Small intestine (tissue), 7 donors: Measurements from ENCODE around the gene LTB4R2. TPM values are rescaled to one million over a fixed set of nuclear protein-coding genes. Genes with fewer than 3 reads are reported as not detected.
A peak's percentile ranks its signal among the peaks of the same experiment; 100 is the strongest.

Experiments used
- DNase-seq, 2 donors: peaks; one replicate each; pipeline versions ENCODE4 v3.0.0 to v3.0.0-alpha.2; 2013
- FAIRE-seq: peaks from 2 replicates; lab custom pipeline; 2012; peaks lifted over from hg19 to GRCh38; lab: Jason Lieb, UNC
- H3K27ac ChIP-seq, 3 donors: one replicate each; pipeline ENCODE4 v1.5.1; 2013; ENCODE audit warnings: low read length in 2 of 3, mild to moderate bottlenecking in 2 of 3, control low read depth in 1 of 3, inconsistent platforms in 1 of 3, low read depth in 1 of 3, moderate library complexity in 1 of 3
- H3K27me3 ChIP-seq, 3 donors: one replicate each; pipeline ENCODE4 v1.6.1; 2013; ENCODE audit warnings: low read length in 3 of 3, inconsistent platforms in 1 of 3; ENCODE audit not compliant: control insufficient read depth in 3 of 3, insufficient read depth in 3 of 3
- H3K36me3 ChIP-seq, 3 donors: one replicate each; pipeline ENCODE4 v1.6.1; 2013; ENCODE audit warnings: low read length in 3 of 3, inconsistent platforms in 1 of 3, low read depth in 1 of 3, mild to moderate bottlenecking in 1 of 3, moderate library complexity in 1 of 3; ENCODE audit not compliant: control insufficient read depth in 3 of 3, insufficient read depth in 2 of 3
- H3K4me1 ChIP-seq, 3 donors: one replicate each; pipeline ENCODE4 v1.6.1; 2013; ENCODE audit warnings: low read length in 2 of 3, inconsistent platforms in 1 of 3, low read depth in 1 of 3, mild to moderate bottlenecking in 1 of 3, moderate library complexity in 1 of 3; ENCODE audit not compliant: control insufficient read depth in 3 of 3, insufficient read depth in 2 of 3
- H3K4me3 ChIP-seq, 3 donors: one replicate each; pipeline ENCODE4 v1.5.1; 2013; ENCODE audit warnings: low read length in 3 of 3, control low read depth in 1 of 3, inconsistent platforms in 1 of 3, low read depth in 1 of 3, mild to moderate bottlenecking in 1 of 3, moderate library complexity in 1 of 3
- H3K9me3 ChIP-seq, 2 donors: one replicate each; pipeline ENCODE4 v1.6.1; 2013; ENCODE audit warnings: low read depth in 1 of 2, low read length in 1 of 2; ENCODE audit not compliant: control insufficient read depth in 2 of 2, insufficient read depth in 1 of 2
- WGBS, 3 donors: extraction: QIAGEN DNeasy Blood & Tissue Kit; methylation state at CpG; one replicate each; pipeline ENCODE4 v1.1.7; 2013; 5-methylcytosine and 5-hydroxymethylcytosine counted together
- polyA plus RNA-seq, 4 donors: library from polyadenylated mRNA; stranded (reverse) in 3 of 4; unstranded in 1 of 4; fragments of 200-250 nt in 3 of 4; fragments of 120-200 nt in 1 of 4; gene quantifications; one replicate each; pipeline versions ENCODE4 v1.2.1 to v1.2.3, GENCODE V29; 2013
- donor health status: healthy with polysubstance abuse.
- donor health status: control.
- donor health status: control.
- donor health status: Bipolar disorder and iron deficiency.
- donor health status: healthy.

The LTB4R2 gene
- polyA plus RNA-seq, 4 donors = 0.89 to 4.7 (median 2.3) TPM

DNA sequence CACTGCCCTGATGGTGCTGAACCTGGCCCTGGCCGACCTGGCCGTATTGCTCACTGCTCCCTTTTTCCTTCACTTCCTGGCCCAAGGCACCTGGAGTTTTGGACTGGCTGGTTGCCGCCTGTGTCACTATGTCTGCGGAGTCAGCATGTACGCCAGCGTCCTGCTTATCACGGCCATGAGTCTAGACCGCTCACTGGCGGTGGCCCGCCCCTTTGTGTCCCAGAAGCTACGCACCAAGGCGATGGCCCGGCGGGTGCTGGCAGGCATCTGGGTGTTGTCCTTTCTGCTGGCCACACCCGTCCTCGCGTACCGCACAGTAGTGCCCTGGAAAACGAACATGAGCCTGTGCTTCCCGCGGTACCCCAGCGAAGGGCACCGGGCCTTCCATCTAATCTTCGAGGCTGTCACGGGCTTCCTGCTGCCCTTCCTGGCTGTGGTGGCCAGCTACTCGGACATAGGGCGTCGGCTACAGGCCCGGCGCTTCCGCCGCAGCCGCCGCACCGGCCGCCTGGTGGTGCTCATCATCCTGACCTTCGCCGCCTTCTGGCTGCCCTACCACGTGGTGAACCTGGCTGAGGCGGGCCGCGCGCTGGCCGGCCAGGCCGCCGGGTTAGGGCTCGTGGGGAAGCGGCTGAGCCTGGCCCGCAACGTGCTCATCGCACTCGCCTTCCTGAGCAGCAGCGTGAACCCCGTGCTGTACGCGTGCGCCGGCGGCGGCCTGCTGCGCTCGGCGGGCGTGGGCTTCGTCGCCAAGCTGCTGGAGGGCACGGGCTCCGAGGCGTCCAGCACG lies 6.1 kb downstream of the LTB4R2 start:
- no peak for FAIRE-seq
- peaks cover 5 to 15% (median 5%) of the 10 kb centered on the region in 3 donors for H3K4me1 ChIP-seq
- DNase-seq = peak; percentile 70 to 95
- peaks cover 0 to 52% (median 3%) of the 10 kb centered on the region in 3 donors for H3K27me3 ChIP-seq
- peak overlapping the region in 2 of 3 donors; percentile 66 to 76 for H3K27ac ChIP-seq
- no peak overlapping the region for H3K4me3 ChIP-seq
- 14 to 39% (median 36%) methylated on average over 50 to 70 of the region's 70 CpGs for WGBS, 3 donors
- no peaks in the 10 kb centered on the region for H3K9me3 ChIP-seq
- H3K36me3 ChIP-seq = peaks cover 0 to 14% (median 0%) of the 10 kb centered on the region in 3 donors

DNA sequence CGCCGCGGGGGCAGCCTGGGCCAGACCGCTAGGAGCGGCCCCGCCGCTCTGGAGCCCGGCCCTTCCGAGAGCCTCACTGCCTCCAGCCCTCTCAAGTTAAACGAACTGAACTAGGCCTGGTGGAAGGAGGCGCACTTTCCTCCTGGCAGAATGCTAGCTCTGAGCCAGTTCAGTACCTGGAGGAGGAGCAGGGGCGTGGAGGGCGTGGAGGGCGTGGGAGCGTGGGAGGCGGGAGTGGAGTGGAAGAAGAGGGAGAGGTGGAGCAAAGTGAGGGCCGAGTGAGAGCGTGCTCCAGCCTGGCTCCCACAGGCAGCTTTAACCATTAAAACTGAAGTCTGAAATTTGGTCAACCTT lies 6.6 kb downstream of the LTB4R2 start:
- Histone ChIP-seq H3K4me3 (no peak overlapping the region), H3K36me3 (peaks cover 0 to 11% (median 0%) of the 10 kb centered on the region in 3 donors), H3K4me1 (peaks cover 4 to 11% (median 5%) of the 10 kb centered on the region in 3 donors), H3K9me3 (no peaks in the 10 kb centered on the region), H3K27me3 (peaks cover 0 to 52% (median 3%) of the 10 kb centered on the region in 3 donors), H3K27ac (peak overlapping the region in 2 of 3 donors; percentile 66 to 76)
- no peak for FAIRE-seq
- 26 to 50% (median 40%) methylated on average over 17 to 18 of the region's 18 CpGs for WGBS, 3 donors
- DNase-seq = peak in 1 of 2 donors; percentile 31

DNA sequence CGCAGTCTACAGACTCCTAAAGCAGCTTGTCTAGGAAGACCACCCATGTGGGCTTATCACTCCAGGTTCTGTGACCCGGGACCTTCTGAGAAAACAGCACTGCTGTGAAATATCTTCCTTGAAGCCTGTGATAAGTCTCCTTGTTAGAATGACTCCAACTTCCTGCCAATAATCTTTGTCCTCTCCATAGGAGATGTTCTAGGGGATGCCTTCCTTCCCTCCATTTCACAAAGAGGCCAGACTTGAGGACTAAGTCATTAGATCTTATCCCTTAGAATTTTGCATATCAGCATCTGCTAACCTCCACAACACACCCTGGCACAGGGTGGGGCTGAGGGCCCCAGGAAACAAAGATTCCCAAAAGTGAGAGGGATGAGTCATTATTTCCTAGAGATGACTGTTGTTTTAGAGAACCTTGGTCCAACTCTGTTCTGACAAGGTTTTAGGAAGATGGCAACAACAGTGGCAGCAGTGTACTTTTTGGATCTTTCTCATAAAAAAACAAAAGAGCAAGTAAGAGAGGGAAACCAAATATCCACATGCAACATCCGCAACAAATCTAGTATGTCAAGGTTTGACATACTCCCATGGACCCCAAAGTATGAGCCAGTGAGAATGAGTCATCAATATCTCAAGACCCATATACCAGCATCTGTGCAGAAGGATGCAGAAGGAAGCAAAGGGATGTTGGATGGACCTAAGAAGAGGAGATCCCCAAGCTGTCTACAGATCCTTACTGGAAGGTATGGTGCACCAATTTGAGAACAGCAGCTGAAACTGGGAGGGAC lies 7.4 kb downstream of the LTB4R2 start:
- 83 to 89% (median 87%) methylated on average over 3 of the region's 3 CpGs for WGBS, 3 donors
- peaks cover 0 to 6% (median 0%) of the 10 kb centered on the region in 3 donors for H3K36me3 ChIP-seq
- no peak for FAIRE-seq
- H3K9me3 ChIP-seq = no peaks in the 10 kb centered on the region
- peaks cover 4 to 9% (median 5%) of the 10 kb centered on the region in 3 donors for H3K4me1 ChIP-seq
- no peak overlapping the region for H3K27ac ChIP-seq
- no peak overlapping the region for H3K4me3 ChIP-seq
- DNase-seq = no peak
- H3K27me3 ChIP-seq = peaks cover 0 to 52% (median 3%) of the 10 kb centered on the region in 3 donors

- H3K27ac ChIP-seq = no peak overlapping the region
- 90 to 93% (median 92%) methylated on average over 14 of the region's 14 CpGs for WGBS, 3 donors
- no peaks in the 10 kb centered on the region for H3K9me3 ChIP-seq
- no peaks in the 10 kb centered on the region for H3K36me3 ChIP-seq
- peaks cover 0 to 6% (median 0%) of the 10 kb centered on the region in 3 donors for H3K4me1 ChIP-seq
- DNase-seq = no peak
- H3K4me3 ChIP-seq = no peak overlapping the region
- no peak for FAIRE-seq
- H3K27me3 ChIP-seq = peaks cover 0 to 36% (median 3%) of the 10 kb centered on the region in 3 donors
Measured at GRCh38 chr14:24321212-24321975, 11.5 kb downstream of the LTB4R2 start.

DNA sequence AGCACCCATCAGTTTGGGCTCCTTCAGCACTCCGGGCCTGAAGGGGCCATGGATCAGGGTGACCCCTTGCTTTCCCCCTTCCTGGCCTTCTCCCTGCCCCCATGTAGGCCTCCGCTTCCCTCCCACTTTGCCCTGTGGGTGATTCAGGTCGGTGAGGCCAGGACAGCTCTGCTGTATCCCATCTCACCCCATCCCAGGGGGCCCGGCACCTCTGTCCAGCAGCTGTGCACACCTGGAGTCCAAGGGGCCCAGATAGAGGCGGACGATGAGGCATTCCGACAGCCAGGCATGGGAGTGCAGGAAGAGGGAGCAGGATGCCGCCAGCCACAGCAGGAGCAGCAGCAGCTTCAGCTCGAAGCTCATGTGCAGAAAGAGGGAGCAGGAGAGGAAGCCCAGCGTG lies 12.7 kb downstream of the LTB4R2 start:
- Histone ChIP-seq H3K36me3 (no peaks in the 10 kb centered on the region), H3K9me3 (no peaks in the 10 kb centered on the region), H3K27me3 (peaks cover 0 to 24% (median 3%) of the 10 kb centered on the region in 3 donors), H3K27ac (no peak overlapping the region), H3K4me3 (no peak overlapping the region), H3K4me1 (peaks cover 0 to 6% (median 0%) of the 10 kb centered on the region in 3 donors)
- DNase-seq (no peak), FAIRE-seq (no peak)
- WGBS, 3 donors = 74 to 89% (median 87%) methylated on average over 9 to 10 of the region's 10 CpGs

GRCh38 chr14:24323341-24323740 lies 13.4 kb downstream of the LTB4R2 start:
- Histone ChIP-seq H3K27ac (no peak overlapping the region), H3K4me1 (peaks cover 0 to 5% (median 0%) of the 10 kb centered on the region in 3 donors), H3K4me3 (no peak overlapping the region), H3K36me3 (no peaks in the 10 kb centered on the region), H3K27me3 (peaks cover 0 to 18% (median 3%) of the 10 kb centered on the region in 3 donors), H3K9me3 (no peaks in the 10 kb centered on the region)
- DNase-seq (no peak), FAIRE-seq (no peak)
- WGBS, 3 donors = 53 to 73% (median 68%) methylated on average over 3 of the region's 3 CpGs

DNA sequence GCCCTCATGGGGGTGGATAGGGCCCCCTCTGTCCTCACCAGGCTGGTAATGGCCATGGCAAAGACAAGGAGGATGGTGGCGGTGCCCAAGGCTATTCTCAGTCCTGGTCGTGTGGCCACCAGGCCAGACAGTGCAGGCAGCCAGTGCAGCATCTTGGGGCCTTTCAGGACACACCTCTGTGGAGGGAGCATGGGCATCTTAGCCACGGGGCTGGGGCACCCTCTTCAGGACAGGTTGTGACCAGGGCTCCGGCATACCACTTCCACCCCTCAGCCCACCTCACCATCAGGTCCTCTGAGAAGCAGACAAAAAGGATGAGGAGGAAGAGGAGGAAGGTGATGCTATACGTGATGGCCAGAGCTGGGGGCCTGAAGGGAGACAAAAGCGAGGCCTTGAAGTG lies 14.1 kb downstream of the LTB4R2 start:
- Histone ChIP-seq H3K27ac (no peak overlapping the region), H3K4me3 (no peak overlapping the region), H3K27me3 (peaks cover 0 to 11% (median 3%) of the 10 kb centered on the region in 3 donors), H3K4me1 (no peaks in the 10 kb centered on the region), H3K9me3 (no peaks in the 10 kb centered on the region), H3K36me3 (no peaks in the 10 kb centered on the region)
- no peak for DNase-seq
- FAIRE-seq = no peak
- 74 to 82% (median 80%) methylated on average over 5 to 6 of the region's 6 CpGs for WGBS, 3 donors
